Measurements from ENCODE around the gene YWHAG. TPM values are rescaled to one million over a fixed set of nuclear protein-coding genes. Genes with fewer than 3 reads are reported as not detected.

YWHAG gene
- total and polyA plus RNA-seq, 9 of the 15 experiments (the other 6 are each of a cell fraction or from before 2014, with no cell fraction given) = 30.4 to 246 (median 94.5) TPM

DNA sequence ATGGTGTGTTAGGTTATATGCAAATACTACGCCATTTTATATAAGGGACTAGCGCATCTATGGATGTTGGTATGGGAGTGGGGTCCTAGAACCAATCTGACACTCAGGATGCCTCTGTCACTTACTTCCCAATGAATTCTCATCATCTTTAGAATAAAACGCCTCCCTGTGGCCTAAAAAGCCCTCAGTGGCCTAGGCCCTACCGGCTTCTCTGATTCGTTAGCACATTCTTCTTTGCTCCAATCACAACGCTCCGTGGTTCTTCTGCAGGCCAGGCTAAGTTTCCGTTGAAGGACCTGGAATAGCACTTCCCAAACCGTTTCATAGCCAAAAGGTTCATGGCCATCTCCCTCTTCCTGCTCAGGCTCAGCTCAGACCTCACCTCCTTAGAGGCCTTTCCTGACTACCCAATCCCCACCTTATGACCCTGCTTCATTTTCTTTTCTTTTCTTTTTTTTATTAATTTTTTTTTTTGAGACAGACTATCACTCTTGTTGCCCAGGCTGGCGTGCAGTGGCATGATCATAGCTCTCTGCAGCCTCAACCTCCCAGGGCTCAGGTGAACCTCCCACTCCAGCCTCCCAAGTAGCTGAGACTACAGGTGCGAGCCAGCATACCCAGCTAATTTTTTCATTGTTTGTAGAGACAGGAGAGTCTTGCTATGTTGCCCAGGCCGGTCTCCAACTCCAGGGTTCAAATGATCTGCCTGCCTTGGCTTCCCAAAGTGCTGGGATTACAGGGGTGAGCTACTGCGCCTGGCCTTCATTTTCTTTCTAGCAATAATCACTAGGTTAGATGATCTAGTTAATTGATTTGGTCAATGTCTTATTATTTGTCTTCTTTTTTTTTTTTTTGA is 24.5 kb upstream of the YWHAG start (continued):
- TF ChIP-seq MTA3 (IDR thresholded peaks at IDR 0.05; ENCODE audit: borderline replicate concordance) (0 out of 2 replicates have a peak, but pooled peaks have one; percentile 30), PYGO2 (tag; IDR thresholded peaks at IDR 0.05) (no peak), CBX8 (IDR thresholded peaks at IDR 0.05; ENCODE audit: borderline replicate concordance, extremely low read depth, low read depth, low read length, poor library complexity, severe bottlenecking) (no peak), CBX3 (IDR thresholded peaks at IDR 0.05; ENCODE audit: borderline replicate concordance in 1 of 2, low read length in 2 of 2) (no peak), NR2C2 (CRISPR knock-in tag; IDR thresholded peaks at IDR 0.05) (no peak), NR2C2 (tag; IDR thresholded peaks at IDR 0.05) (peak; percentile 55), ZNF263 (CRISPR knock-in tag; IDR thresholded peaks at IDR 0.05; ENCODE audit: borderline replicate concordance) (no peak), SETDB1 (IDR thresholded peaks at IDR 0.05; ENCODE audit: low read length) (no peak), MXI1 (IDR thresholded peaks at IDR 0.05; ENCODE audit: low read depth, low read length) (no peak), GTF2E2 (tag; IDR thresholded peaks at IDR 0.05) (peak; percentile 32; the same call in 1 of the 2 replicates)
- TF ChIP-seq, protein P1, sequence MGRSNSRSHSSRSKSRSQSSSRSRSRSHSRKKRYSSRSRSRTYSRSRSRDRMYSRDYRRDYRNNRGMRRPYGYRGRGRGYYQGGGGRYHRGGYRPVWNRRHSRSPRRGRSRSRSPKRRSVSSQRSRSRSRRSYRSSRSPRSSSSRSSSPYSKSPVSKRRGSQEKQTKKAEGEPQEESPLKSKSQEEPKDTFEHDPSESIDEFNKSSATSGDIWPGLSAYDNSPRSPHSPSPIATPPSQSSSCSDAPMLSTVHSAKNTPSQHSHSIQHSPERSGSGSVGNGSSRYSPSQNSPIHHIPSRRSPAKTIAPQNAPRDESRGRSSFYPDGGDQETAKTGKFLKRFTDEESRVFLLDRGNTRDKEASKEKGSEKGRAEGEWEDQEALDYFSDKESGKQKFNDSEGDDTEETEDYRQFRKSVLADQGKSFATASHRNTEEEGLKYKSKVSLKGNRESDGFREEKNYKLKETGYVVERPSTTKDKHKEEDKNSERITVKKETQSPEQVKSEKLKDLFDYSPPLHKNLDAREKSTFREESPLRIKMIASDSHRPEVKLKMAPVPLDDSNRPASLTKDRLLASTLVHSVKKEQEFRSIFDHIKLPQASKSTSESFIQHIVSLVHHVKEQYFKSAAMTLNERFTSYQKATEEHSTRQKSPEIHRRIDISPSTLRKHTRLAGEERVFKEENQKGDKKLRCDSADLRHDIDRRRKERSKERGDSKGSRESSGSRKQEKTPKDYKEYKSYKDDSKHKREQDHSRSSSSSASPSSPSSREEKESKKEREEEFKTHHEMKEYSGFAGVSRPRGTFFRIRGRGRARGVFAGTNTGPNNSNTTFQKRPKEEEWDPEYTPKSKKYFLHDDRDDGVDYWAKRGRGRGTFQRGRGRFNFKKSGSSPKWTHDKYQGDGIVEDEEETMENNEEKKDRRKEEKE (IDR thresholded peaks at IDR 0.05; ENCODE audit: borderline replicate concordance in 1 of 2, control insufficient read depth in 1 of 2, low read depth in 2 of 2, low read length in 1 of 2) = no peak
- TF ChIP-seq, protein P2, sequence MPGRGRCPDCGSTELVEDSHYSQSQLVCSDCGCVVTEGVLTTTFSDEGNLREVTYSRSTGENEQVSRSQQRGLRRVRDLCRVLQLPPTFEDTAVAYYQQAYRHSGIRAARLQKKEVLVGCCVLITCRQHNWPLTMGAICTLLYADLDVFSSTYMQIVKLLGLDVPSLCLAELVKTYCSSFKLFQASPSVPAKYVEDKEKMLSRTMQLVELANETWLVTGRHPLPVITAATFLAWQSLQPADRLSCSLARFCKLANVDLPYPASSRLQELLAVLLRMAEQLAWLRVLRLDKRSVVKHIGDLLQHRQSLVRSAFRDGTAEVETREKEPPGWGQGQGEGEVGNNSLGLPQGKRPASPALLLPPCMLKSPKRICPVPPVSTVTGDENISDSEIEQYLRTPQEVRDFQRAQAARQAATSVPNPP (IDR thresholded peaks at IDR 0.05; ENCODE audit: borderline replicate concordance, insufficient read depth, insufficient read length) = no peak
- TF ChIP-seq, protein P3, sequence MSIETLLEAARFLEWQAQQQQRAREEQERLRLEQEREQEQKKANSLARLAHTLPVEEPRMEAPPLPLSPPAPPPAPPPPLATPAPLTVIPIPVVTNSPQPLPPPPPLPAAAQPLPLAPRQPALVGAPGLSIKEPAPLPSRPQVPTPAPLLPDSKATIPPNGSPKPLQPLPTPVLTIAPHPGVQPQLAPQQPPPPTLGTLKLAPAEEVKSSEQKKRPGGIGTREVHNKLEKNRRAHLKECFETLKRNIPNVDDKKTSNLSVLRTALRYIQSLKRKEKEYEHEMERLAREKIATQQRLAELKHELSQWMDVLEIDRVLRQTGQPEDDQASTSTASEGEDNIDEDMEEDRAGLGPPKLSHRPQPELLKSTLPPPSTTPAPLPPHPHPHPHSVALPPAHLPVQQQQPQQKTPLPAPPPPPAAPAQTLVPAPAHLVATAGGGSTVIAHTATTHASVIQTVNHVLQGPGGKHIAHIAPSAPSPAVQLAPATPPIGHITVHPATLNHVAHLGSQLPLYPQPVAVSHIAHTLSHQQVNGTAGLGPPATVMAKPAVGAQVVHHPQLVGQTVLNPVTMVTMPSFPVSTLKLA (conservative IDR thresholded peaks at IDR 0.05) = 0 out of 4 replicates have a peak, but pooled peaks of 1 of the 2 experiments have one; percentile 12
- TF ChIP-seq, protein P4, sequence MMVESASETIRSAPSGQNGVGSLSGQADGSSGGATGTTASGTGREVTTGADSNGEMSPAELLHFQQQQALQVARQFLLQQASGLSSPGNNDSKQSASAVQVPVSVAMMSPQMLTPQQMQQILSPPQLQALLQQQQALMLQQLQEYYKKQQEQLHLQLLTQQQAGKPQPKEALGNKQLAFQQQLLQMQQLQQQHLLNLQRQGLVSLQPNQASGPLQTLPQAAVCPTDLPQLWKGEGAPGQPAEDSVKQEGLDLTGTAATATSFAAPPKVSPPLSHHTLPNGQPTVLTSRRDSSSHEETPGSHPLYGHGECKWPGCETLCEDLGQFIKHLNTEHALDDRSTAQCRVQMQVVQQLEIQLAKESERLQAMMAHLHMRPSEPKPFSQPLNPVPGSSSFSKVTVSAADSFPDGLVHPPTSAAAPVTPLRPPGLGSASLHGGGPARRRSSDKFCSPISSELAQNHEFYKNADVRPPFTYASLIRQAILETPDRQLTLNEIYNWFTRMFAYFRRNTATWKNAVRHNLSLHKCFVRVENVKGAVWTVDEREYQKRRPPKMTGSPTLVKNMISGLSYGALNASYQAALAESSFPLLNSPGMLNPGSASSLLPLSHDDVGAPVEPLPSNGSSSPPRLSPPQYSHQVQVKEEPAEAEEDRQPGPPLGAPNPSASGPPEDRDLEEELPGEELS (CRISPR knock-in tag; IDR thresholded peaks at IDR 0.05; ENCODE audit: borderline replicate concordance) = no peak
- TF ChIP-seq, protein P5, sequence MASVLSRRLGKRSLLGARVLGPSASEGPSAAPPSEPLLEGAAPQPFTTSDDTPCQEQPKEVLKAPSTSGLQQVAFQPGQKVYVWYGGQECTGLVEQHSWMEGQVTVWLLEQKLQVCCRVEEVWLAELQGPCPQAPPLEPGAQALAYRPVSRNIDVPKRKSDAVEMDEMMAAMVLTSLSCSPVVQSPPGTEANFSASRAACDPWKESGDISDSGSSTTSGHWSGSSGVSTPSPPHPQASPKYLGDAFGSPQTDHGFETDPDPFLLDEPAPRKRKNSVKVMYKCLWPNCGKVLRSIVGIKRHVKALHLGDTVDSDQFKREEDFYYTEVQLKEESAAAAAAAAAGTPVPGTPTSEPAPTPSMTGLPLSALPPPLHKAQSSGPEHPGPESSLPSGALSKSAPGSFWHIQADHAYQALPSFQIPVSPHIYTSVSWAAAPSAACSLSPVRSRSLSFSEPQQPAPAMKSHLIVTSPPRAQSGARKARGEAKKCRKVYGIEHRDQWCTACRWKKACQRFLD (CRISPR knock-in tag; IDR thresholded peaks at IDR 0.05) = 0 out of 2 replicates have a peak, but pooled peaks have one; percentile 52
